ENCODE data around the gene LARP1B.
"Not testable (repeated sequence)": the region's sequence is repeated elsewhere in the genome, so short reads cannot be mapped to it uniquely, and the experiment has no call there.

The LARP1B gene

GRCh38 chr4:128141866-128142265, 80.8 kb downstream of the LARP1B start:
- no peak for DNase-seq

- DNase-seq, result no peak
These were observed 84.6 kb downstream of the LARP1B start for GRCh38 chr4:128145727-128146126.

GRCh38 chr4:128153800-128154199, 92.7 kb downstream of the LARP1B start:
- DNase-seq, result no peak

- DNase-seq, result no peak
These were observed 94.2 kb downstream of the LARP1B start for GRCh38 chr4:128155231-128155855.

GRCh38 chr4:128155874-128156456, 94.9 kb downstream of the LARP1B start:
- DNase-seq, result no peak

GRCh38 chr4:128156472-128156871, 95.4 kb downstream of the LARP1B start:
- DNase-seq, result not testable (repeated sequence)

- no peak for DNase-seq
These were observed 97.8 kb downstream of the LARP1B start for GRCh38 chr4:128158894-128159293.

- no peak for DNase-seq
These were observed 98.9 kb downstream of the LARP1B start for GRCh38 chr4:128159967-128160366.

GRCh38 chr4:128161138-128161537, 100.0 kb downstream of the LARP1B start:
- no peak for DNase-seq

- no peak for DNase-seq
These were observed 101.3 kb downstream of the LARP1B start for GRCh38 chr4:128162434-128162833.

- no peak for DNase-seq
These were observed 102.3 kb downstream of the LARP1B start for GRCh38 chr4:128163177-128164117.

GRCh38 chr4:128166982-128167381, 105.9 kb downstream of the LARP1B start:
- DNase-seq, result no peak

GRCh38 chr4:128168701-128169100, 107.6 kb downstream of the LARP1B start:
- no peak for DNase-seq

GRCh38 chr4:128169245-128169644, 108.1 kb downstream of the LARP1B start:
- DNase-seq, result no peak

GRCh38 chr4:128176643-128177042, 115.5 kb downstream of the LARP1B start:
- DNase-seq, result no peak

GRCh38 chr4:128177498-128177897, 116.4 kb downstream of the LARP1B start:
- DNase-seq, result no peak

GRCh38 chr4:128186623-128187022, 125.5 kb downstream of the LARP1B start:
- DNase-seq, result no peak

- peak; percentile 13 for DNase-seq
These were observed 130.1 kb downstream of the LARP1B start for GRCh38 chr4:128191115-128191781.

GRCh38 chr4:128220286-128221235, 159.4 kb downstream of the LARP1B start:
- no peak for DNase-seq

GRCh38 chr4:128221586-128221985, 160.5 kb downstream of the LARP1B start:
- no peak for DNase-seq

- DNase-seq, result no peak
These were observed 164.0 kb downstream of the LARP1B start for GRCh38 chr4:128225148-128225547.

- DNase-seq, result no peak
These were observed 167.0 kb downstream of the LARP1B start for GRCh38 chr4:128227991-128228571.

All from NCI-H2081 treated with DMSO at 0.1 percent for 48 hours (cell line).